ENCODE data around the gene LRRC55. TPM values are rescaled to one million over a fixed set of nuclear protein-coding genes. Genes with fewer than 3 reads are reported as not detected.

Gene LRRC55
- polyA plus RNA-seq, 4 donors = 6.4 to 6.6 (median 6.4) TPM

GRCh38 chr11:57231539-57232253 is 49.9 kb downstream of the LRRC55 start:
- no peak for DNase-seq (ENCODE audit: low read depth in 4 of 4, low spot score in 3 of 4)

GRCh38 chr11:57233702-57234101 is 51.9 kb downstream of the LRRC55 start:
- no peak for DNase-seq (ENCODE audit: low read depth in 4 of 4, low spot score in 3 of 4)

- DNase-seq (ENCODE audit: low read depth in 4 of 4, low spot score in 3 of 4) = no peak
These were observed 54.3 kb downstream of the LRRC55 start for GRCh38 chr11:57235761-57236703.

GRCh38 chr11:57237204-57237681 is 55.5 kb downstream of the LRRC55 start, which contains the start of gene APLNR:
TSS of gene APLNR (minus strand) at chr11:57237250. CDS start at chr11:57237004, 246 bp downstream.
- DNase-seq (ENCODE audit: low read depth in 4 of 4, low spot score in 3 of 4) = no peak

GRCh38 chr11:57239348-57239747 is 57.6 kb downstream of the LRRC55 start:
- no peak for DNase-seq (ENCODE audit: low read depth in 4 of 4, low spot score in 3 of 4)

GRCh38 chr11:57240007-57240406 is 58.3 kb downstream of the LRRC55 start:
- no peak for DNase-seq (ENCODE audit: low read depth in 4 of 4, low spot score in 3 of 4)

GRCh38 chr11:57240757-57241156 is 59.0 kb downstream of the LRRC55 start:
- no peak for DNase-seq (ENCODE audit: low read depth in 4 of 4, low spot score in 3 of 4)

Other genes starting within 250 kb of the LRRC55 start
- gene OR5AK2, start 193.0 kb upstream of the LRRC55 start, polyA plus RNA-seq (ENCODE audit: insufficient read length in 4 of 4) = under 1 TPM in 2 of 4 donors, not detected in 2; 0.06 to 0.20 TPM
- 100 to 1,000 TPM in 2 of 4 donors, 10 to 100 TPM in 2; 93.9 to 111 (median 102) TPM for gene APLNR, start 55.3 kb downstream of the LRRC55 start, polyA plus RNA-seq (ENCODE audit: insufficient read length in 4 of 4)
- gene TNKS1BP1, start 143.0 kb downstream of the LRRC55 start, polyA plus RNA-seq (ENCODE audit: insufficient read length in 4 of 4) = 10 to 100 TPM; 63.9 to 69.6 (median 64.7) TPM
- gene SSRP1, start 153.9 kb downstream of the LRRC55 start, polyA plus RNA-seq (ENCODE audit: insufficient read length in 4 of 4) = 100 to 1,000 TPM; 166 to 176 (median 173) TPM
- gene P2RX3, start 156.4 kb downstream of the LRRC55 start, polyA plus RNA-seq (ENCODE audit: insufficient read length in 4 of 4) = 1 to 10 TPM in 1 of 4 donors, under 1 TPM in 3; 0.42 to 1.5 (median 0.64) TPM
- gene PRG3, start 199.2 kb downstream of the LRRC55 start, polyA plus RNA-seq (ENCODE audit: insufficient read length in 4 of 4) = under 1 TPM in 3 of 4 donors, not detected in 1; 0.22 to 0.94 (median 0.66) TPM
- 1 to 10 TPM in 2 of 4 donors, under 1 TPM in 2; 0.62 to 2.4 (median 1.3) TPM for gene PRG2, start 208.7 kb downstream of the LRRC55 start, polyA plus RNA-seq (ENCODE audit: insufficient read length in 4 of 4)
- gene SLC43A3, start 245.2 kb downstream of the LRRC55 start, polyA plus RNA-seq (ENCODE audit: insufficient read length in 4 of 4) = 10 to 100 TPM; 21.9 to 26.1 (median 22.5) TPM

Measured in right renal pelvis (tissue), 4 donors.